Measurements from ENCODE around the gene RAB35.

DNA sequence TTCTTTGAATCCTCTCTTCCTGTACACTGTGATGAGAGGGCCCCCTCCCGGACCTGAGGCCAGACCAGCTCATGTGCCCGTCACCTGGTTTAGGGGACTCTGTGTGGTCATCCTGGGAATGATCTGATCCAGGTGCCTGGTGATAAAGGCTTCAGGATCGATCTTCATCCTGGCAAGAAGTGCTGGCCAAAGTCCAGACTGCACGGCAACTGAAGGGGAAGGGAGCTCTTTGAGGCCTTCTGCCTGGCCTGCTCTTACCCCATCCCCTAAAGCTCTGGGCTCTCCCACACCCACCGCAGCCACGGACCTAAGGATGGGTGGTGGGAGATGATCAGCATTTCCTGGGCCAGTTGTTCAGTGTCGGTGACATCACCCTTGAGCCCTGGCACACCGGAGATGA, 46.2 kb upstream of the RAB35 start:
- no peak for TF ChIP-seq POLR2A (IDR thresholded peaks at IDR 0.05)
- TF ChIP-seq, protein P1, sequence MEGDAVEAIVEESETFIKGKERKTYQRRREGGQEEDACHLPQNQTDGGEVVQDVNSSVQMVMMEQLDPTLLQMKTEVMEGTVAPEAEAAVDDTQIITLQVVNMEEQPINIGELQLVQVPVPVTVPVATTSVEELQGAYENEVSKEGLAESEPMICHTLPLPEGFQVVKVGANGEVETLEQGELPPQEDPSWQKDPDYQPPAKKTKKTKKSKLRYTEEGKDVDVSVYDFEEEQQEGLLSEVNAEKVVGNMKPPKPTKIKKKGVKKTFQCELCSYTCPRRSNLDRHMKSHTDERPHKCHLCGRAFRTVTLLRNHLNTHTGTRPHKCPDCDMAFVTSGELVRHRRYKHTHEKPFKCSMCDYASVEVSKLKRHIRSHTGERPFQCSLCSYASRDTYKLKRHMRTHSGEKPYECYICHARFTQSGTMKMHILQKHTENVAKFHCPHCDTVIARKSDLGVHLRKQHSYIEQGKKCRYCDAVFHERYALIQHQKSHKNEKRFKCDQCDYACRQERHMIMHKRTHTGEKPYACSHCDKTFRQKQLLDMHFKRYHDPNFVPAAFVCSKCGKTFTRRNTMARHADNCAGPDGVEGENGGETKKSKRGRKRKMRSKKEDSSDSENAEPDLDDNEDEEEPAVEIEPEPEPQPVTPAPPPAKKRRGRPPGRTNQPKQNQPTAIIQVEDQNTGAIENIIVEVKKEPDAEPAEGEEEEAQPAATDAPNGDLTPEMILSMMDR (IDR thresholded peaks at IDR 0.05) = no peak
